ENCODE results near the gene TMEM255B. TPM values are rescaled to one million over a fixed set of nuclear protein-coding genes. Genes with fewer than 3 reads are reported as not detected.

TMEM255B gene
- total RNA-seq (10 to 100 TPM in 1 of 9 donors, 1 to 10 TPM in 8; 1.4 to 20.3 (median 4.4) TPM), polyA plus RNA-seq (1 to 10 TPM; 4.2 to 6.0 TPM)
- long read RNA-seq, donor 1, full-length matches to known transcripts: 2 of 6 reads
- long read RNA-seq, donor 1, partial matches to known transcripts: 0 of 6 reads
- long read RNA-seq, donor 1, other reads (novel, unspliced or antisense): 4 of 6 reads
- long read RNA-seq, donor 2, full-length matches to known transcripts: 3 of 6 reads
- long read RNA-seq, donor 2, partial matches to known transcripts: 1 of 6 reads
- long read RNA-seq, donor 2, other reads (novel, unspliced or antisense): 2 of 6 reads
- long read RNA-seq, donor 3, full-length matches to known transcripts: 2 of 4 reads
- long read RNA-seq, donor 3, partial matches to known transcripts: 0 of 4 reads
- long read RNA-seq, donor 3, other reads (novel, unspliced or antisense): 2 of 4 reads

GRCh38 chr13:113758651-113759524 lies at the start of gene TMEM255B:
TSS of gene TMEM255B (plus strand) at chr13:113759226. CDS start at chr13:113759270, 44 bp downstream.
- no peaks in the 10 kb centered on the region for H3K9me3 ChIP-seq
- peak in 11 of 12 donors; percentile 20 to 73 (median 54) for TF ChIP-seq CTCF (IDR thresholded peaks at IDR 0.05)
- TF ChIP-seq POLR2A (IDR thresholded peaks at IDR 0.05): peak in 1 of 2 donors; percentile 26
- no peaks in the 10 kb centered on the region for H3K36me3 ChIP-seq
- H3K27me3 ChIP-seq: peaks cover 0 to 16% (median 0%) of the 10 kb centered on the region in 9 donors
- peak; percentile 88 to 99 (median 96) for ATAC-seq
- 2 to 5% (median 2%) methylated on average over 65 to 80 of the region's 80 CpGs for WGBS, 4 donors
- DNase-seq: peak; percentile 88 to 94 (median 88)
- H3K27ac ChIP-seq: peak within 1 kb of the TSS; percentile 20 to 94 (median 74)
- H3K4me1 ChIP-seq: peaks cover 0 to 21% (median 8%) of the 10 kb centered on the region in 12 donors
- peak within 1 kb of the TSS; percentile 57 to 93 (median 74) for H3K4me3 ChIP-seq
- intact Hi-C loops (cut with DNase I): no loop called here

GRCh38 chr13:113722921-113723320 lies 36.1 kb upstream of the TMEM255B start:
- Histone ChIP-seq H3K27me3 (no peaks in the 10 kb centered on the region), H3K4me3 (no peak overlapping the region), H3K36me3 (no peaks in the 10 kb centered on the region), H3K4me1 (peaks cover 0 to 21% (median 4%) of the 10 kb centered on the region in 12 donors), H3K9me3 (no peaks in the 10 kb centered on the region), H3K27ac (no peak overlapping the region)
- no peak for ATAC-seq
- DNase-seq: peak in 1 of 5 donors; percentile 40
- intact Hi-C loops (cut with DNase I): no loop called here
- 44 to 65% (median 51%) methylated on average over 4 to 10 of the region's 11 CpGs for WGBS, 4 donors
- TF ChIP-seq POLR2A (IDR thresholded peaks at IDR 0.05): no peak
- TF ChIP-seq CTCF (IDR thresholded peaks at IDR 0.05): no peak

GRCh38 chr13:113723410-113724015 lies 35.5 kb upstream of the TMEM255B start:
- H3K9me3 ChIP-seq: no peaks in the 10 kb centered on the region

More at GRCh38 chr13:113723410-113724015, 35.5 kb upstream of the TMEM255B start:
- Histone ChIP-seq H3K4me1 (peaks cover 0 to 21% (median 4%) of the 10 kb centered on the region in 12 donors), H3K4me3 (no peak overlapping the region), H3K36me3 (no peaks in the 10 kb centered on the region), H3K27ac (no peak overlapping the region), H3K27me3 (no peaks in the 10 kb centered on the region)
- no peak for TF ChIP-seq POLR2A (IDR thresholded peaks at IDR 0.05)
- TF ChIP-seq CTCF (IDR thresholded peaks at IDR 0.05): no peak
- DNase-seq: peak in 1 of 5 donors; percentile 28
- intact Hi-C loops (cut with DNase I): no loop called here
- ATAC-seq: peak in 1 of 4 donors; percentile 5
- 75 to 82% (median 78%) methylated on average over 12 to 13 of the region's 13 CpGs for WGBS, 4 donors
